Liver (tissue), 3 donors: ENCODE results near the gene COL26A1.

Source experiments
- ATF3 ChIP-seq: IDR thresholded peaks from 2 replicates; pipeline ENCODE4 v1.6.1; 2016; ENCODE audit warnings: antibody characterized with exemption
- CTCF ChIP-seq: fragments of 150-350 bp; IDR thresholded peaks from 2 replicates; pipeline ENCODE4 v1.5.1; 2017; ENCODE audit warnings: improper control_type of control experiment, low read depth, low read length; ENCODE audit not compliant: missing input control
- FOXA1 ChIP-seq: IDR thresholded peaks from 2 replicates; pipeline ENCODE4 v1.6.1; 2016; ENCODE audit warnings: antibody characterized with exemption
- GABPA ChIP-seq, 2 donors: IDR thresholded peaks in 1 of 2; conservative IDR thresholded peaks in 1 of 2; 2 replicates each; pipeline ENCODE4 v1.6.1; 2016; ENCODE audit warnings: antibody characterized with exemption in 2 of 2, mild to moderate bottlenecking in 1 of 2, moderate library complexity in 1 of 2
- HNF4A ChIP-seq, 2 donors: conservative IDR thresholded peaks; 2 replicates each; pipeline ENCODE4 v1.6.1; 2016; ENCODE audit warnings: antibody characterized with exemption in 2 of 2, mild to moderate bottlenecking in 2 of 2
- JUND ChIP-seq, 2 donors: IDR thresholded peaks; 2 replicates each; pipeline ENCODE4 v1.6.1; 2016; ENCODE audit warnings: antibody characterized with exemption in 2 of 2
- MAX ChIP-seq: IDR thresholded peaks from 2 replicates; pipeline ENCODE4 v1.6.1; 2016; ENCODE audit warnings: antibody characterized with exemption
- NR2F2 ChIP-seq: IDR thresholded peaks from 2 replicates; pipeline ENCODE4 v1.6.1; 2016; ENCODE audit warnings: antibody characterized with exemption
- RAD21 ChIP-seq, 2 donors: IDR thresholded peaks; 2 replicates each; pipeline ENCODE4 v1.6.1; 2016; ENCODE audit warnings: antibody characterized with exemption in 2 of 2, mild to moderate bottlenecking in 2 of 2
- REST ChIP-seq: IDR thresholded peaks from 2 replicates; pipeline ENCODE4 v1.6.1; 2016; ENCODE audit warnings: antibody characterized with exemption, mild to moderate bottlenecking
- SP1 ChIP-seq: IDR thresholded peaks from 2 replicates; pipeline ENCODE4 v1.6.1; 2018; ENCODE audit warnings: antibody characterized with exemption, mild to moderate bottlenecking
- TAF1 ChIP-seq: conservative IDR thresholded peaks from 2 replicates; pipeline ENCODE4 v1.6.1; 2016; ENCODE audit warnings: antibody characterized with exemption, mild to moderate bottlenecking
- donor health status: healthy.
- donor health status: healthy.

GRCh38 chr7:101502466-101503098 lies 139.9 kb downstream of the COL26A1 start:
- TF ChIP-seq NR2F2 (no peak), REST (no peak), CTCF (no peak), SP1 (no peak), TAF1 (no peak), RAD21 (IDR thresholded peaks at IDR 0.05) (no peak), MAX (no peak), GABPA (IDR thresholded peaks at IDR 0.05 in 1 of 2, conservative IDR thresholded peaks at IDR 0.05 in 1 of 2) (no peak), FOXA1 (no peak), ATF3 (no peak), JUND (IDR thresholded peaks at IDR 0.05) (no peak), HNF4A (conservative IDR thresholded peaks at IDR 0.05) (no peak)
